ENCODE measurements around the gene TMEM267. TPM values are rescaled to one million over a fixed set of nuclear protein-coding genes. Genes with fewer than 3 reads are reported as not detected.
A peak's percentile ranks its signal among the peaks of the same experiment; 100 is the strongest.
"Not testable (repeated sequence)": the region's sequence is repeated elsewhere in the genome, so short reads cannot be mapped to it uniquely, and the experiment has no call there.

Gene TMEM267
- total and polyA plus RNA-seq, 4 donors: 7.4 to 16.5 (median 12.2) TPM

DNA sequence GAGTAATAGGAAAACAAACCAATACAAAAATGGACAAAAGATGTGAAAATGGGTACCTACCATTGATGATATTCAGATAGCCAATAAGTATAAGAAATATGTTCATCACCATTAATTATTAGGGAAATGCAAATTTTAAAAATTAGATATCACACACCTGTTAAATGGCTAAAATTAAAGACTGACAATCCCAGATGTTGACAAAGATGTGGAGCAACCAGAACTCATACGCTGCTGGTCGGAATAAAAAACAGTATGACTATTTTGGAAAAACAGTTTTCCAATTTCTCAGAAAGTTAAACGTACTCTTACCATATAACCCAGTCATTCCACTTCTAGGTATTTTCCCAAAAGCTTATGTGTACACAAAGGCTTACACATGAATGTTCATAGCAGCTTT is 27.1 kb downstream of the TMEM267 start:
- H3K36me3 ChIP-seq (ENCODE audit: control insufficient read depth in 4 of 4, insufficient read depth in 4 of 4, low read length in 4 of 4): peaks cover 0 to 6% (median under 1%) of the 10 kb centered on the region in 4 donors
- WGBS, 2 donors: 94 to 96% methylated on average over 3 of the region's 3 CpGs
- no peak overlapping the region for H3K27ac ChIP-seq (ENCODE audit: low read depth in 1 of 2, low read length in 1 of 2)

DNA sequence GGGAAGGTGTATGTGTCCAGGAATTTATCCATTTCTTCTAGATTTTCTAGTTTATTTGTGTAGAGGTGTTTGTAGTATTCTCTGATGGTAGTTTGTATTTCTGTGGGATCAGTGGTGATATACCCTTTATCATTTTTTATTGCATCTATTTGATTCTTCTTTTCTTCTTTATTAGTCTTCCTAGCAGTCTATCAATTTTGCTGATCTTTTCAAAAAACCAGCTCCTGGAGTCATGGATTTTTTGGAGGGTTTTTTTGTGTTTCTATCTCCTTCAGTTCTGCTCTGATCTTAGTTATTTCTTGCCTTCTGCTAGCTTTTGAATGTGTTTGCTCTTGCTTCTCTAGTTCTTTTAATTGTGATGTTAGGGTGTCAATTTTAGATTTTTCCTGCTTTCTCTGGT is 42.1 kb downstream of the TMEM267 start:
- not testable (repeated sequence) for H3K4me3 ChIP-seq; DNase-seq; H3K27me3 ChIP-seq (ENCODE audit: control insufficient read depth in 3 of 3, insufficient read depth in 3 of 3, low read length in 2 of 3); H3K9me3 ChIP-seq (ENCODE audit: control insufficient read depth in 4 of 4, insufficient read depth in 3 of 4, low read length in 3 of 4); H3K9ac ChIP-seq (ENCODE audit: insufficient read depth in 1 of 2, low read length in 2 of 2); H3K27ac ChIP-seq (ENCODE audit: low read depth in 1 of 2, low read length in 1 of 2); ATAC-seq (ENCODE audit: insufficient read depth, low FRiP score); H3K4me1 ChIP-seq (ENCODE audit: control insufficient read depth in 5 of 5, insufficient read depth in 5 of 5, low read length in 5 of 5)
- peaks cover 0 to 13% (median 0%) of the 10 kb centered on the region in 4 donors for H3K36me3 ChIP-seq (ENCODE audit: control insufficient read depth in 4 of 4, insufficient read depth in 4 of 4, low read length in 4 of 4)

More for the DNA sequence above, 27.1 kb downstream of the TMEM267 start:
- Histone ChIP-seq H3K9me3 (ENCODE audit: control insufficient read depth in 4 of 4, insufficient read depth in 3 of 4, low read length in 3 of 4) (peaks cover 0 to 15% (median 4%) of the 10 kb centered on the region in 4 donors), H3K9ac (ENCODE audit: insufficient read depth in 1 of 2, low read length in 2 of 2) (no peak overlapping the region), H3K4me3 (no peak overlapping the region), H3K4me1 (ENCODE audit: control insufficient read depth in 5 of 5, insufficient read depth in 5 of 5, low read length in 5 of 5) (peaks cover 0 to 4% (median 0%) of the 10 kb centered on the region in 5 donors), H3K27me3 (ENCODE audit: control insufficient read depth in 3 of 3, insufficient read depth in 3 of 3, low read length in 2 of 3) (no peaks in the 10 kb centered on the region)
- no peak for DNase-seq
- no peak for ATAC-seq (ENCODE audit: insufficient read depth, low FRiP score)
- TF ChIP-seq, protein P1, sequence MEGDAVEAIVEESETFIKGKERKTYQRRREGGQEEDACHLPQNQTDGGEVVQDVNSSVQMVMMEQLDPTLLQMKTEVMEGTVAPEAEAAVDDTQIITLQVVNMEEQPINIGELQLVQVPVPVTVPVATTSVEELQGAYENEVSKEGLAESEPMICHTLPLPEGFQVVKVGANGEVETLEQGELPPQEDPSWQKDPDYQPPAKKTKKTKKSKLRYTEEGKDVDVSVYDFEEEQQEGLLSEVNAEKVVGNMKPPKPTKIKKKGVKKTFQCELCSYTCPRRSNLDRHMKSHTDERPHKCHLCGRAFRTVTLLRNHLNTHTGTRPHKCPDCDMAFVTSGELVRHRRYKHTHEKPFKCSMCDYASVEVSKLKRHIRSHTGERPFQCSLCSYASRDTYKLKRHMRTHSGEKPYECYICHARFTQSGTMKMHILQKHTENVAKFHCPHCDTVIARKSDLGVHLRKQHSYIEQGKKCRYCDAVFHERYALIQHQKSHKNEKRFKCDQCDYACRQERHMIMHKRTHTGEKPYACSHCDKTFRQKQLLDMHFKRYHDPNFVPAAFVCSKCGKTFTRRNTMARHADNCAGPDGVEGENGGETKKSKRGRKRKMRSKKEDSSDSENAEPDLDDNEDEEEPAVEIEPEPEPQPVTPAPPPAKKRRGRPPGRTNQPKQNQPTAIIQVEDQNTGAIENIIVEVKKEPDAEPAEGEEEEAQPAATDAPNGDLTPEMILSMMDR (IDR thresholded peaks at IDR 0.05; ENCODE audit: control extremely low read depth, extremely low read depth): no peak

DNA sequence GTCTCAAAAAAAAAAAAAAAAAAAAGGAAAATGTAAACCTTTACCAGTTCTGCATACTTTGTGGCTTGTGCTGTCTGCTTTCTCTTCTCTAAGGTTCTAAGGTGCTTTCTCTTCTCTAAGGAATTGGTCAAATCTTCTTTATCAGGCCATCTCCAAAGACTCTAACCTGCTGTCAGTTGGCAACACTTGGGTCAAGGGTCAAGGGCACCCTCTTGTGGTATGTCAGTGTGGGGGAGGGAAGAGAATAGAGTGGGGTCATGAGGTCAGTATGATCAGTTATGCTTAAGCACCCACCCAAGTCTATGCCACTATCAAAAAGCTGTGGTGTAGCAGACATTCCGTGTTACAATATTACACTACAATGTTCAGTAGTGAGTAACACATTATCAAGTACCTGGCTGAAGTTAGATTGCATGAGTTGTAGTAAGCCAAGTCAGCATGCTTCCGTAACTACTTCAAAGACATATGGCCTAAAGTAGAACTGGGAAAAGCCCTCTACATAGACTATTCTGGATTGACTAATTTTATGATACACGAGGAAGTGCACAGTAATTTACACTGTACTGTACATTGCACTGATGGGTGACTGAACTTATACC is 46.5 kb downstream of the TMEM267 start:
- no peak overlapping the region for H3K9ac ChIP-seq (ENCODE audit: insufficient read depth in 1 of 2, low read length in 2 of 2)
- DNase-seq (no peak), ATAC-seq (ENCODE audit: insufficient read depth, low FRiP score) (peak; percentile 34)
- H3K27ac ChIP-seq (ENCODE audit: low read depth in 1 of 2, low read length in 1 of 2): no peak overlapping the region
- TF ChIP-seq, protein P1 (IDR thresholded peaks at IDR 0.05; ENCODE audit: control extremely low read depth, extremely low read depth): no peak
- no peaks in the 10 kb centered on the region for H3K27me3 ChIP-seq (ENCODE audit: control insufficient read depth in 3 of 3, insufficient read depth in 3 of 3, low read length in 2 of 3)
- WGBS, 2 donors: 76 to 88% methylated on average over 3 of the region's 3 CpGs
- no peak overlapping the region for H3K4me3 ChIP-seq
- H3K9me3 ChIP-seq (ENCODE audit: control insufficient read depth in 4 of 4, insufficient read depth in 3 of 4, low read length in 3 of 4): peaks cover 0 to 5% (median 1%) of the 10 kb centered on the region in 4 donors
- no peaks in the 10 kb centered on the region for H3K36me3 ChIP-seq (ENCODE audit: control insufficient read depth in 4 of 4, insufficient read depth in 4 of 4, low read length in 4 of 4)
- H3K4me1 ChIP-seq (ENCODE audit: control insufficient read depth in 5 of 5, insufficient read depth in 5 of 5, low read length in 5 of 5): peaks cover 0 to 17% (median 4%) of the 10 kb centered on the region in 5 donors

DNA sequence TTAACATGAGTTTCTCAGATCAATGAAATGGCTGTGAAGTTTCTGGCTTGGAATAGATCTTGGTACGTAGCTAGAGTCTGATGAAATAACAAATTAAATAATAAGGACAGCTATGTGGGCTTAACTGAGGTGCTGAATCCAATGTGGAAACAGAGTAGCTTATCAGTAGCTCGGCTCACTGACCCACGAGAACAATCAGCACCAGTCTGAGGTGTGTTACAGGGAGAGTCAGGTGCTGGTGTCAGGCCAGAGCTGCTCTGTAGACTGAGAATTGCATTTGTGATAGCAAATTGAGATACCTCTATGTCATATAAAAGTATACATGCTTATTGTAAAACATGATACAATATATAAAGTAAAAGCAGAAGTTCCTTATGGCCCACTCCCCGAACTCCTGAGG is 50.3 kb downstream of the TMEM267 start:
- DNase-seq: no peak
- no peak for ATAC-seq (ENCODE audit: insufficient read depth, low FRiP score)
- Histone ChIP-seq H3K4me3 (no peak overlapping the region), H3K4me1 (ENCODE audit: control insufficient read depth in 5 of 5, insufficient read depth in 5 of 5, low read length in 5 of 5) (peaks cover 0 to 17% (median 4%) of the 10 kb centered on the region in 5 donors), H3K36me3 (ENCODE audit: control insufficient read depth in 4 of 4, insufficient read depth in 4 of 4, low read length in 4 of 4) (no peaks in the 10 kb centered on the region), H3K9me3 (ENCODE audit: control insufficient read depth in 4 of 4, insufficient read depth in 3 of 4, low read length in 3 of 4) (no peaks in the 10 kb centered on the region), H3K9ac (ENCODE audit: insufficient read depth in 1 of 2, low read length in 2 of 2) (no peak overlapping the region), H3K27me3 (ENCODE audit: control insufficient read depth in 3 of 3, insufficient read depth in 3 of 3, low read length in 2 of 3) (no peaks in the 10 kb centered on the region), H3K27ac (ENCODE audit: low read depth in 1 of 2, low read length in 1 of 2) (no peak overlapping the region)
- WGBS, 2 donors: 68 to 72% methylated on average over 4 of the region's 4 CpGs
- TF ChIP-seq, protein P1 (IDR thresholded peaks at IDR 0.05; ENCODE audit: control extremely low read depth, extremely low read depth): no peak

Data from lung (tissue), 12 donors.